H1 (cell line): ENCODE data around the gene DBF4. TPM values are rescaled to one million over a fixed set of nuclear protein-coding genes. Genes with fewer than 3 reads are reported as not detected.
A peak's percentile ranks its signal among the peaks of the same experiment; 100 is the strongest.

Experiments used
- CTCF ChIA-PET: fragments of 300-600 bp; sonication (Branson Sonifier 250); formaldehyde crosslinking; loops from one replicate; lab custom pipeline; 2021; ENCODE audit not compliant: partially characterized antibody; lab: Charles Lee
- POLR2A ChIA-PET: fragments of 300-600 bp; sonication (Branson Sonifier 250); formaldehyde crosslinking; loops from one replicate; lab custom pipeline; 2021; ENCODE audit warnings: inconsistent platforms; ENCODE audit not compliant: partially characterized antibody; lab: Charles Lee
- DNase-seq, 2 experiments: peaks; one replicate each; pipeline versions ENCODE4 v3.0.0 to v3.0.0-alpha.2; 2010 to 2022; ENCODE audit warnings: low spot score in 2 of 2, low read depth in 1 of 2, mixed read lengths in 1 of 2
- FAIRE-seq: peaks from 2 replicates; lab custom pipeline; 2011; peaks lifted over from hg19 to GRCh38; lab: Jason Lieb, UNC
- H2AFZ ChIP-seq: 2 replicates; pipeline ENCODE4 v1.8.1; 2012; ENCODE audit warnings: low read length, inconsistent platforms
- H2AK5ac ChIP-seq: 2 replicates; pipeline ENCODE4 v1.6.1; 2013; ENCODE audit warnings: low read depth, low read length
- H2BK120ac ChIP-seq: replicated peaks from 2 replicates; pipeline ENCODE3; 2013; ENCODE audit warnings: low read depth, low read length, inconsistent platforms
- H2BK12ac ChIP-seq: 2 replicates; pipeline ENCODE4 v1.6.1; 2013; ENCODE audit warnings: low read depth, low read length
- H2BK15ac ChIP-seq: 2 replicates; pipeline ENCODE4 v1.6.1; 2013; ENCODE audit warnings: low read length
- H2BK20ac ChIP-seq: 2 replicates; pipeline ENCODE4 v1.6.1; 2013; ENCODE audit warnings: low read length
- H2BK5ac ChIP-seq: 2 replicates; pipeline ENCODE4 v1.6.1; 2013; ENCODE audit warnings: low read depth, low read length
- H3K14ac ChIP-seq: 2 replicates; pipeline ENCODE4 v1.6.1; 2013; ENCODE audit warnings: inconsistent platforms; ENCODE audit not compliant: insufficient read length
- H3K18ac ChIP-seq: 2 replicates; pipeline ENCODE4 v1.6.1; 2013; ENCODE audit warnings: low read length; ENCODE audit errors: extremely low read depth
- H3K23ac ChIP-seq: 2 replicates; pipeline ENCODE4 v1.6.1; 2013; ENCODE audit warnings: inconsistent platforms; ENCODE audit not compliant: insufficient read length
- H3K23me2 ChIP-seq: 2 replicates; pipeline ENCODE4 v1.6.1; 2013; ENCODE audit warnings: low read depth, low read length
- H3K27ac ChIP-seq: 2 replicates; pipeline ENCODE4 v1.6.1; 2011; ENCODE audit warnings: low read depth, low read length, inconsistent platforms
- H3K27me3 ChIP-seq, 4 experiments: replicated peaks in 1 of 4; 1 replicate in 1 of 4; 2 replicates in 3 of 4; pipeline versions ENCODE4 v1.6.1 to v1.8.1; 2011 to 2013; ENCODE audit warnings: low read length in 3 of 4, mild to moderate bottlenecking in 3 of 4, inconsistent platforms in 2 of 4, mixed read lengths in 2 of 4, moderate library complexity in 1 of 4; ENCODE audit not compliant: control insufficient read depth in 3 of 4, insufficient read depth in 3 of 4; ENCODE audit errors: extremely low read depth in 1 of 4
- H3K36me3 ChIP-seq, 4 experiments: 2 replicates each; pipeline versions ENCODE4 v1.6.1 to v1.8.1; 2011 to 2013; ENCODE audit warnings: mild to moderate bottlenecking in 4 of 4, low read length in 3 of 4, moderate library complexity in 2 of 4, control low read depth in 1 of 4, inconsistent platforms in 1 of 4; ENCODE audit not compliant: insufficient read depth in 4 of 4, control insufficient read depth in 2 of 4
- H3K4ac ChIP-seq: replicated peaks from 2 replicates; pipeline ENCODE3; 2013; ENCODE audit warnings: low read length, low read depth, mixed read lengths, inconsistent platforms; ENCODE audit not compliant: insufficient read length
- H3K4me1 ChIP-seq, 4 experiments: replicated peaks in 1 of 4; 1 replicate in 1 of 4; 2 replicates in 3 of 4; pipeline versions ENCODE4 v1.6.1 to v1.8.1; 2011 to 2013; ENCODE audit warnings: low read length in 3 of 4, inconsistent platforms in 2 of 4, mixed read lengths in 1 of 4; ENCODE audit not compliant: insufficient read depth in 4 of 4, control insufficient read depth in 3 of 4
- H3K4me2 ChIP-seq, 2 experiments: 2 replicates each; pipeline versions ENCODE4 v1.6.1 to v1.8.1; 2011 to 2013; ENCODE audit warnings: low read depth in 2 of 2, low read length in 2 of 2, control low read depth in 1 of 2, inconsistent platforms in 1 of 2, mild to moderate bottlenecking in 1 of 2; ENCODE audit not compliant: insufficient read depth in 1 of 2
- H3K4me3 ChIP-seq, 4 experiments: fragments of 200-600, 300-600 bp in 1 of 4; sonication (generic), shearing (Covaris generic), sonication (Bioruptor Twin) in 1 of 4; 2 replicates each; pipeline versions ENCODE4 v1.5.1 to v1.8.1; 2011 to 2016; ENCODE audit warnings: low read length in 4 of 4, low read depth in 3 of 4, control low read depth in 2 of 4, inconsistent platforms in 2 of 4, mild to moderate bottlenecking in 2 of 4, mixed read lengths in 1 of 4, moderate library complexity in 1 of 4; ENCODE audit not compliant: insufficient read depth in 2 of 4; ENCODE audit errors: extremely low read depth in 1 of 4
- H3K56ac ChIP-seq: replicated peaks from 2 replicates; pipeline ENCODE3; 2013; ENCODE audit warnings: low read depth, mild to moderate bottlenecking, mixed read lengths, low read length, inconsistent platforms; ENCODE audit not compliant: insufficient read length
- H3K79me1 ChIP-seq: 2 replicates; pipeline ENCODE4 v1.6.1; 2013; ENCODE audit warnings: low read depth, low read length, control low read depth
- H3K79me2 ChIP-seq, 2 experiments: 2 replicates each; pipeline versions ENCODE4 v1.6.1 to v1.8.1; 2012 to 2013; ENCODE audit warnings: low read length in 2 of 2, mild to moderate bottlenecking in 2 of 2, inconsistent platforms in 1 of 2; ENCODE audit not compliant: insufficient read depth in 2 of 2, control insufficient read depth in 1 of 2
- H3K9ac ChIP-seq, 4 experiments: replicated peaks in 1 of 4; 1 replicate in 1 of 4; 2 replicates in 3 of 4; pipeline versions ENCODE4 v1.6.1 to v1.8.1; 2011 to 2013; ENCODE audit warnings: low read depth in 3 of 4, low read length in 3 of 4, control low read depth in 2 of 4, mild to moderate bottlenecking in 2 of 4, moderate library complexity in 2 of 4, inconsistent platforms in 1 of 4; ENCODE audit errors: extremely low read depth in 1 of 4
- H3K9me3 ChIP-seq, 2 experiments: 2 replicates each; pipeline versions ENCODE4 v1.6.1 to v1.8.1; 2012 to 2013; ENCODE audit warnings: mild to moderate bottlenecking in 2 of 2, moderate library complexity in 2 of 2, control low read depth in 1 of 2, inconsistent platforms in 1 of 2, low read depth in 1 of 2, low read length in 1 of 2, mixed read lengths in 1 of 2; ENCODE audit not compliant: insufficient read depth in 2 of 2
- H4K20me1 ChIP-seq, 2 experiments: replicated peaks in 1 of 2; 2 replicates each; pipeline versions ENCODE3 to v1.8.1; 2011 to 2013; ENCODE audit warnings: inconsistent platforms in 2 of 2, low read length in 2 of 2, mild to moderate bottlenecking in 1 of 2; ENCODE audit not compliant: insufficient read depth in 2 of 2, control insufficient read depth in 1 of 2
- H4K5ac ChIP-seq: 2 replicates; pipeline ENCODE4 v1.6.1; 2013; ENCODE audit warnings: low read length, low read depth, mixed read lengths, inconsistent platforms; ENCODE audit not compliant: insufficient read length
- H4K8ac ChIP-seq: 2 replicates; pipeline ENCODE4 v1.8.0; 2013; ENCODE audit warnings: mild to moderate bottlenecking, moderate library complexity, low read length, inconsistent platforms; ENCODE audit not compliant: insufficient read depth; ENCODE audit errors: extremely low read depth
- H4K91ac ChIP-seq: replicated peaks from 2 replicates; pipeline ENCODE3; 2013; ENCODE audit warnings: low read length, mixed read lengths, inconsistent platforms; ENCODE audit not compliant: insufficient read length
- BCL11A ChIP-seq, 2 experiments: IDR thresholded peaks; one replicate each; pipeline ENCODE4 v1.6.1; 2011; ENCODE audit warnings: low read depth in 2 of 2, low read length in 2 of 2, mild to moderate bottlenecking in 2 of 2
- RAD21 ChIP-seq, 2 experiments: IDR thresholded peaks in 1 of 2; conservative IDR thresholded peaks in 1 of 2; 2 replicates each; pipeline ENCODE4 v1.6.1; 2011; ENCODE audit warnings: low read depth in 2 of 2, low read length in 2 of 2, improper control_type of control experiment in 1 of 2, inconsistent platforms in 1 of 2, mild to moderate bottlenecking in 1 of 2, moderate library complexity in 1 of 2
- TEAD4 ChIP-seq: IDR thresholded peaks from 2 replicates; pipeline ENCODE4 v1.6.1; 2012; ENCODE audit warnings: low read depth, low read length, inconsistent platforms, mixed read lengths
- WGBS, 2 experiments: shearing (Covaris generic) in 1 of 2; methylation state at CpG; one replicate each; pipeline versions ENCODE4 v1.1.6 to v1.1.7; 2013 to 2015; ENCODE audit warnings: low lambda C conversion rate in 2 of 2, mixed read lengths in 2 of 2, inconsistent platforms in 1 of 2, low coverage in 1 of 2, missing lambda C conversion rate in 1 of 2; ENCODE audit not compliant: insufficient replicate concordance in 2 of 2, insufficient coverage in 1 of 2, insufficient read length in 1 of 2; ENCODE audit errors: extremely low coverage in 1 of 2, missing lambda C conversion rate in 1 of 2; 5-methylcytosine and 5-hydroxymethylcytosine counted together
- polyA plus RNA-seq, 7 experiments: library from polyadenylated mRNA; depleted of rRNA in 3 of 7; stranded (reverse) in 5 of 7; unstranded in 2 of 7; fragments of >200 nt in 5 of 7; fragments of 200-250 nt in 2 of 7; gene quantifications; 1 replicate in 5 of 7; 2 replicates in 1 of 7; 4 replicates in 1 of 7; pipeline versions ENCODE4 v1.2.1 to v1.2.3, GENCODE V29; 2011 to 2013; ENCODE audit warnings: missing spikeins in 2 of 7, mixed read lengths in 2 of 7
- total RNA-seq: library from RNA; stranded (reverse); fragmentation: NEBNext Ultra II Directional; extraction: Animal tissue kit (Norgen Biotek cat#: 25700); gene quantifications from 2 replicates; pipeline ENCODE4 v1.2.1, GENCODE V29; 2021
- TF ChIP-seq, protein P1 (sequence below): IDR thresholded peaks from 2 replicates; pipeline ENCODE4 v1.6.1; 2012; ENCODE audit warnings: low read length, inconsistent platforms
- TF ChIP-seq, protein P2 (sequence below), 3 experiments: IDR thresholded peaks; 1 replicate in 2 of 3; 2 replicates in 1 of 3; pipeline versions ENCODE4 v1.5.1 to v1.6.1; 2011; ENCODE audit warnings: low read length in 3 of 3, mild to moderate bottlenecking in 3 of 3, inconsistent platforms in 2 of 3, low read depth in 1 of 3, moderate library complexity in 1 of 3; ENCODE audit not compliant: insufficient read depth in 1 of 3; ENCODE audit errors: control extremely low read depth in 1 of 3

Gene DBF4
- total and polyA plus RNA-seq, 2 of the 8 experiments (the other 6 are each of a cell fraction or from before 2014, with no cell fraction given) = 8.7 to 82.4 TPM

DNA sequence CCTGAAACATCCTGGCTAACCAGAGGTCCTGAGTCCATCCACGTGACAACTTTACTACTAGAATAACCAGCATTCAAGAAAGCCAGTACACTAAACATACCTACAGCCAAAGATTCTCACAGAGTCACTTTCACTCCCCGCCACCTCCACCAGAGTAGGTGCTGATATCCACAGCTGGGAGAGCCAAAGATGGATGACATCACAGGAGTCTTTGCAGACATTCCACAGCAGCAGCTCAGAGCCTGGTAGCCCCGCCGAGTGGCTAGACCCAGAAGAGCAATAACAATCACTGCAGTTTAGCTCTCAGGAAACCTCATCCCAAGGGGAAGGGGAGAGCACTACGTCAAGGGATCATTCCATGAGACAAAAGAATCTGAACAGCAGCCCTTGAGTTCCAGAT lies 44.3 kb downstream of the DBF4 start:
- no peak overlapping the region for H3K9ac ChIP-seq
- H3K79me2 ChIP-seq = no peaks in the 10 kb centered on the region
- ChIA-PET POLR2A (interaction anchor here (3.4 kb wide), 1 partner anchor 14 kb away, joined by 11 read pairs; the partner anchor contains the start of gene ADAM22), CTCF (interaction anchor here (0.6 to 2.5 kb wide), 6 partner anchors 10 to 111 kb away, joined by 3 to 10 read pairs (median 4); no protein-coding TSS in a partner anchor)
- H3K18ac ChIP-seq = no peak overlapping the region
- 0 out of 2 replicates have a peak overlapping the region, but pooled peaks have one; percentile 39 for H2BK12ac ChIP-seq
- no peak overlapping the region for H3K4me3 ChIP-seq
- H3K36me3 ChIP-seq = no peaks in the 10 kb centered on the region
- H4K91ac ChIP-seq = no peak overlapping the region
- H2BK15ac ChIP-seq = no peak overlapping the region
- H3K4ac ChIP-seq = no peak overlapping the region
- TF ChIP-seq TEAD4 (peak; percentile 9; the same call in 1 of the 2 replicates), BCL11A (IDR thresholded peaks at IDR 0.05; ENCODE audit: low read depth in 2 of 2, low read length in 2 of 2) (no peak), RAD21 (IDR thresholded peaks at IDR 0.05 in 1 of 2, conservative IDR thresholded peaks at IDR 0.05 in 1 of 2; ENCODE audit: low read depth in 2 of 2, low read length in 2 of 2) (peak in 1 of 2 experiments; percentile 12; a peak in 1 of 4 replicates)
- TF ChIP-seq, protein P1, sequence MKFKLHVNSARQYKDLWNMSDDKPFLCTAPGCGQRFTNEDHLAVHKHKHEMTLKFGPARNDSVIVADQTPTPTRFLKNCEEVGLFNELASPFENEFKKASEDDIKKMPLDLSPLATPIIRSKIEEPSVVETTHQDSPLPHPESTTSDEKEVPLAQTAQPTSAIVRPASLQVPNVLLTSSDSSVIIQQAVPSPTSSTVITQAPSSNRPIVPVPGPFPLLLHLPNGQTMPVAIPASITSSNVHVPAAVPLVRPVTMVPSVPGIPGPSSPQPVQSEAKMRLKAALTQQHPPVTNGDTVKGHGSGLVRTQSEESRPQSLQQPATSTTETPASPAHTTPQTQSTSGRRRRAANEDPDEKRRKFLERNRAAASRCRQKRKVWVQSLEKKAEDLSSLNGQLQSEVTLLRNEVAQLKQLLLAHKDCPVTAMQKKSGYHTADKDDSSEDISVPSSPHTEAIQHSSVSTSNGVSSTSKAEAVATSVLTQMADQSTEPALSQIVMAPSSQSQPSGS = 0 out of 2 replicates have a peak, but pooled peaks have one; percentile 30
- TF ChIP-seq, protein P2, sequence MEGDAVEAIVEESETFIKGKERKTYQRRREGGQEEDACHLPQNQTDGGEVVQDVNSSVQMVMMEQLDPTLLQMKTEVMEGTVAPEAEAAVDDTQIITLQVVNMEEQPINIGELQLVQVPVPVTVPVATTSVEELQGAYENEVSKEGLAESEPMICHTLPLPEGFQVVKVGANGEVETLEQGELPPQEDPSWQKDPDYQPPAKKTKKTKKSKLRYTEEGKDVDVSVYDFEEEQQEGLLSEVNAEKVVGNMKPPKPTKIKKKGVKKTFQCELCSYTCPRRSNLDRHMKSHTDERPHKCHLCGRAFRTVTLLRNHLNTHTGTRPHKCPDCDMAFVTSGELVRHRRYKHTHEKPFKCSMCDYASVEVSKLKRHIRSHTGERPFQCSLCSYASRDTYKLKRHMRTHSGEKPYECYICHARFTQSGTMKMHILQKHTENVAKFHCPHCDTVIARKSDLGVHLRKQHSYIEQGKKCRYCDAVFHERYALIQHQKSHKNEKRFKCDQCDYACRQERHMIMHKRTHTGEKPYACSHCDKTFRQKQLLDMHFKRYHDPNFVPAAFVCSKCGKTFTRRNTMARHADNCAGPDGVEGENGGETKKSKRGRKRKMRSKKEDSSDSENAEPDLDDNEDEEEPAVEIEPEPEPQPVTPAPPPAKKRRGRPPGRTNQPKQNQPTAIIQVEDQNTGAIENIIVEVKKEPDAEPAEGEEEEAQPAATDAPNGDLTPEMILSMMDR (IDR thresholded peaks at IDR 0.05; ENCODE audit: control extremely low read depth in 1 of 3, insufficient read depth in 1 of 3, low read depth in 1 of 3, low read length in 3 of 3) = peak in 2 of 3 experiments; percentile 9 to 16; a peak in 2 of 4 replicates
- no peaks in the 10 kb centered on the region for H3K27me3 ChIP-seq
- no peak overlapping the region for H3K27ac ChIP-seq
- no peak overlapping the region for H3K23ac ChIP-seq
- DNase-seq (no peak), FAIRE-seq (no peak)
- H3K23me2 ChIP-seq = no peaks in the 10 kb centered on the region
- H4K20me1 ChIP-seq = no peaks in the 10 kb centered on the region
- no peak overlapping the region for H3K4me2 ChIP-seq
- H3K14ac ChIP-seq = no peak overlapping the region
- no peak overlapping the region; the same call in 1 of the 2 replicates for H4K8ac ChIP-seq
- H2BK5ac ChIP-seq = no peak overlapping the region
- H4K5ac ChIP-seq = no peak overlapping the region
- no peak overlapping the region for H3K56ac ChIP-seq
- no peak overlapping the region for H2AFZ ChIP-seq
- no peak overlapping the region for H2BK20ac ChIP-seq
- H2BK120ac ChIP-seq = no peak overlapping the region
- H3K79me1 ChIP-seq = no peaks in the 10 kb centered on the region
- H3K9me3 ChIP-seq = no peaks in the 10 kb centered on the region
- peaks cover 0 to 3% (median 0%) of the 10 kb centered on the region in 4 experiments; a peak in 1 of 7 replicates for H3K4me1 ChIP-seq
- 87% methylated on average over 5 of the region's 5 CpGs; no CpG with 5 or more reads in 1 of the 2 experiments for WGBS, 2 experiments
- no peak overlapping the region for H2AK5ac ChIP-seq
